ENCODE measurements around the gene OR5K4. TPM values are rescaled to one million over a fixed set of nuclear protein-coding genes. Genes with fewer than 3 reads are reported as not detected.

OR5K4 gene
- polyA plus RNA-seq, 1 of the 3 experiments (the other 2 are of a cell fraction), result not detected

DNA sequence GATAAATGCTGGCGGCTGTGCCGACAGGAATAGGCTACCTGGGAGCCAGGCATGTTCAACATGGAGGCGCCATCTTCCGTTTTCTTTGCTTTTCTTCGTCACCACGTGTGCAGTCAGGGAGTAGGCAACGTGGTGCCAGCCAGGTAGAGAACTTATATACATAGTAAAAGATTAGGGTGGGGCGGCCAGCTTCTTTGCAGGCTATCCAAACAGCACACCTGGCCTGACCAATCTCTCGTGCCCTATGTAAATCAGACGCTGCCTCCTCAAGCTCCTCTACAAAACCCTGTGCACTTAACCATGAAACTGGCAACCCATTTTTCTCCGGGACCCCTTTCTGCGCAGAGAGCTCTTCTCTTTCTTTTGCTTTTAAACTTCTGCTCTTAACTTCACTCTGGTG, 28.6 kb upstream of the OR5K4 start:
- H3K9ac ChIP-seq, result no peak overlapping the region
- no peak overlapping the region for H3K27ac ChIP-seq (ENCODE audit: low read depth in 2 of 2, low read length in 1 of 2)
- no peaks in the 10 kb centered on the region for H3K36me3 ChIP-seq (replicated peaks in 1 of 2; ENCODE audit: control insufficient read depth in 1 of 2, insufficient read depth in 2 of 2, low read length in 1 of 2)
- H3K27me3 ChIP-seq (ENCODE audit: insufficient read depth), result peaks cover 4% of the 10 kb centered on the region; the same call in 1 of the 2 replicates
- no peaks in the 10 kb centered on the region for H3K79me2 ChIP-seq (ENCODE audit: insufficient read depth)
- H3K9me2 ChIP-seq, result no peaks in the 10 kb centered on the region
- no peaks in the 10 kb centered on the region for H4K20me1 ChIP-seq (ENCODE audit: insufficient read depth)
- WGBS (ENCODE audit: low lambda C conversion rate), result 9% methylated on average over 11 of the region's 12 CpGs
- DNase-seq, result no peak
- ChIA-PET POLR2A (no interaction called here), CTCF (interaction anchor here (1.5 to 2.1 kb wide), 2 partner anchors 19 to 285 kb away, joined by 6 to 12 read pairs; no protein-coding TSS in a partner anchor)
- H3K4me3 ChIP-seq (ENCODE audit: low read depth in 2 of 2, low read length in 1 of 2), result no peak overlapping the region
- H3K4me2 ChIP-seq, result no peak overlapping the region; the same call in 1 of the 2 replicates
- no peaks in the 10 kb centered on the region for H3K4me1 ChIP-seq (ENCODE audit: control insufficient read depth in 1 of 2, insufficient read depth in 2 of 2, low read depth in 1 of 2, low read length in 1 of 2)
- H3K9me3 ChIP-seq, result no peaks in the 10 kb centered on the region
- H2AFZ ChIP-seq (ENCODE audit: low read depth), result no peak overlapping the region
- H3F3A ChIP-seq (replicated peaks; ENCODE audit: insufficient read depth), result no peaks in the 10 kb centered on the region
- TF ChIP-seq CHD2 (IDR thresholded peaks at IDR 0.05; ENCODE audit: low read length, partially characterized antibody) (no peak), TAF1 (IDR thresholded peaks at IDR 0.05; ENCODE audit: borderline replicate concordance, low read depth, low read length) (no peak), NFIC (IDR thresholded peaks at IDR 0.05; ENCODE audit: borderline replicate concordance) (no peak), EZH2phosphoT487 (IDR thresholded peaks at IDR 0.05; ENCODE audit: borderline replicate concordance, low read depth) (no peak), NRF1 (IDR thresholded peaks at IDR 0.05; ENCODE audit: low read depth, low read length) (no peak)
- TF ChIP-seq, protein P1, sequence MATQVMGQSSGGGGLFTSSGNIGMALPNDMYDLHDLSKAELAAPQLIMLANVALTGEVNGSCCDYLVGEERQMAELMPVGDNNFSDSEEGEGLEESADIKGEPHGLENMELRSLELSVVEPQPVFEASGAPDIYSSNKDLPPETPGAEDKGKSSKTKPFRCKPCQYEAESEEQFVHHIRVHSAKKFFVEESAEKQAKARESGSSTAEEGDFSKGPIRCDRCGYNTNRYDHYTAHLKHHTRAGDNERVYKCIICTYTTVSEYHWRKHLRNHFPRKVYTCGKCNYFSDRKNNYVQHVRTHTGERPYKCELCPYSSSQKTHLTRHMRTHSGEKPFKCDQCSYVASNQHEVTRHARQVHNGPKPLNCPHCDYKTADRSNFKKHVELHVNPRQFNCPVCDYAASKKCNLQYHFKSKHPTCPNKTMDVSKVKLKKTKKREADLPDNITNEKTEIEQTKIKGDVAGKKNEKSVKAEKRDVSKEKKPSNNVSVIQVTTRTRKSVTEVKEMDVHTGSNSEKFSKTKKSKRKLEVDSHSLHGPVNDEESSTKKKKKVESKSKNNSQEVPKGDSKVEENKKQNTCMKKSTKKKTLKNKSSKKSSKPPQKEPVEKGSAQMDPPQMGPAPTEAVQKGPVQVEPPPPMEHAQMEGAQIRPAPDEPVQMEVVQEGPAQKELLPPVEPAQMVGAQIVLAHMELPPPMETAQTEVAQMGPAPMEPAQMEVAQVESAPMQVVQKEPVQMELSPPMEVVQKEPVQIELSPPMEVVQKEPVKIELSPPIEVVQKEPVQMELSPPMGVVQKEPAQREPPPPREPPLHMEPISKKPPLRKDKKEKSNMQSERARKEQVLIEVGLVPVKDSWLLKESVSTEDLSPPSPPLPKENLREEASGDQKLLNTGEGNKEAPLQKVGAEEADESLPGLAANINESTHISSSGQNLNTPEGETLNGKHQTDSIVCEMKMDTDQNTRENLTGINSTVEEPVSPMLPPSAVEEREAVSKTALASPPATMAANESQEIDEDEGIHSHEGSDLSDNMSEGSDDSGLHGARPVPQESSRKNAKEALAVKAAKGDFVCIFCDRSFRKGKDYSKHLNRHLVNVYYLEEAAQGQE (IDR thresholded peaks at IDR 0.05; ENCODE audit: low read depth, low read length), result no peak

DNA sequence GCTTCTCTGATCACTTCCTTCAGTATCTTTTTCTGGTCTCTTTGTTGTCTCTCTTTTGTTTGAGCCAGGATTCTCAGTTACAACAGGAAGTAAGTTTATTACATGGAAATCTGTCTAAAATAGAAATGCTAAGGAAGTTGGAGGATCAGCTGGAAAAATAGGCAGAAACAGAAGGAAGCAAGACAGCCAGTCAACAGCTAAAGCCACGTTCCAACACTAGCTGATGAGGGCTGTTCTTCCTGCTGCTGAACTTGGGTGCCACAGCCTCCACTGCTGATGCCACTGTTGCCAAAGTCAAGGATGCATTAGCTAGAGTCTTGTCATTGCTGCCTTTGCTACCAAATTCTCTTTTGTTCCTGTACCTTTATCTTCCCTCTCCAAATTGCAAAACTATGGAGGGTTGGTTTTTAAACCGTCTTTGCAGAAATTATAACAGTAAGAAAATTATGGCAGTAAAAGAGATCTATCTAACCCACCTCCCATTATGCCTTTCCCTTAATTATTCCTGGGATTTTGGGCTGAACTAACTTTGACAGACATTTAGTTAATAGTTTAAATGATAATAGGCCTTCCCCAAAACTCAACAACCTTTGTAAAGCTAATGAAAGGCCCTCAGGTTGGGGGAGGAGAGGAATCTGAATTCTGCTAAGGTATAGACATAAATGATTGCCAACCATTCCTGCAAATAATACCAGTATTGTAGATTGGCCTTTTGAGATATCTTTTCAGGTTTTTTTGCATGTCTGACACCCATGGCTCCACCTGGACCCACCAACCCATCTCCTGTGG, 27.4 kb upstream of the OR5K4 start:
- Histone ChIP-seq H3K4me3 (ENCODE audit: low read depth in 2 of 2, low read length in 1 of 2) (no peak overlapping the region), H2AFZ (ENCODE audit: low read depth) (no peak overlapping the region), H3K9ac (no peak overlapping the region), H3K27me3 (ENCODE audit: insufficient read depth) (peaks cover 4% of the 10 kb centered on the region; the same call in 1 of the 2 replicates), H3K9me3 (no peaks in the 10 kb centered on the region), H3F3A (replicated peaks; ENCODE audit: insufficient read depth) (no peaks in the 10 kb centered on the region), H3K9me2 (no peaks in the 10 kb centered on the region), H3K4me1 (ENCODE audit: control insufficient read depth in 1 of 2, insufficient read depth in 2 of 2, low read depth in 1 of 2, low read length in 1 of 2) (no peaks in the 10 kb centered on the region), H3K79me2 (ENCODE audit: insufficient read depth) (no peaks in the 10 kb centered on the region), H3K4me2 (no peak overlapping the region), H3K36me3 (replicated peaks in 1 of 2; ENCODE audit: control insufficient read depth in 1 of 2, insufficient read depth in 2 of 2, low read length in 1 of 2) (no peaks in the 10 kb centered on the region), H4K20me1 (ENCODE audit: insufficient read depth) (no peaks in the 10 kb centered on the region), H3K27ac (ENCODE audit: low read depth in 2 of 2, low read length in 1 of 2) (no peak overlapping the region)
- ChIA-PET POLR2A (no interaction called here), CTCF (interaction anchor here (0.9 to 2.1 kb wide), 4 partner anchors 12 to 288 kb away, joined by 3 to 12 read pairs (median 5); no protein-coding TSS in a partner anchor)
- no peak for DNase-seq
- 4% methylated on average over 2 of the region's 2 CpGs for WGBS (ENCODE audit: low lambda C conversion rate)
- TF ChIP-seq TCF12 (IDR thresholded peaks at IDR 0.05) (no peak), CHD2 (IDR thresholded peaks at IDR 0.05; ENCODE audit: low read length, partially characterized antibody) (no peak), MEF2A (IDR thresholded peaks at IDR 0.05; ENCODE audit: borderline replicate concordance, low read depth) (no peak), GABPA (IDR thresholded peaks at IDR 0.05; ENCODE audit: low read depth) (no peak), FOXM1 (IDR thresholded peaks at IDR 0.05; ENCODE audit: low read depth) (no peak), FOXJ3 (CRISPR knock-in tag; IDR thresholded peaks at IDR 0.05) (no peak), POLR2AphosphoS5 (IDR thresholded peaks at IDR 0.05; ENCODE audit: low read depth, low read length) (no peak), FOSL2 (IDR thresholded peaks at IDR 0.05; ENCODE audit: borderline replicate concordance, low read depth) (no peak), GATA2 (CRISPR knock-in tag; IDR thresholded peaks at IDR 0.05) (no peak), EP300 (IDR thresholded peaks at IDR 0.05; ENCODE audit: borderline replicate concordance in 1 of 2, low read depth in 1 of 2, low read length in 1 of 2) (no peak)
- TF ChIP-seq, protein P2, sequence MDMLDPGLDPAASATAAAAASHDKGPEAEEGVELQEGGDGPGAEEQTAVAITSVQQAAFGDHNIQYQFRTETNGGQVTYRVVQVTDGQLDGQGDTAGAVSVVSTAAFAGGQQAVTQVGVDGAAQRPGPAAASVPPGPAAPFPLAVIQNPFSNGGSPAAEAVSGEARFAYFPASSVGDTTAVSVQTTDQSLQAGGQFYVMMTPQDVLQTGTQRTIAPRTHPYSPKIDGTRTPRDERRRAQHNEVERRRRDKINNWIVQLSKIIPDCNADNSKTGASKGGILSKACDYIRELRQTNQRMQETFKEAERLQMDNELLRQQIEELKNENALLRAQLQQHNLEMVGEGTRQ (IDR thresholded peaks at IDR 0.05; ENCODE audit: borderline replicate concordance, low read depth, low read length), result no peak
- TF ChIP-seq, protein P3, sequence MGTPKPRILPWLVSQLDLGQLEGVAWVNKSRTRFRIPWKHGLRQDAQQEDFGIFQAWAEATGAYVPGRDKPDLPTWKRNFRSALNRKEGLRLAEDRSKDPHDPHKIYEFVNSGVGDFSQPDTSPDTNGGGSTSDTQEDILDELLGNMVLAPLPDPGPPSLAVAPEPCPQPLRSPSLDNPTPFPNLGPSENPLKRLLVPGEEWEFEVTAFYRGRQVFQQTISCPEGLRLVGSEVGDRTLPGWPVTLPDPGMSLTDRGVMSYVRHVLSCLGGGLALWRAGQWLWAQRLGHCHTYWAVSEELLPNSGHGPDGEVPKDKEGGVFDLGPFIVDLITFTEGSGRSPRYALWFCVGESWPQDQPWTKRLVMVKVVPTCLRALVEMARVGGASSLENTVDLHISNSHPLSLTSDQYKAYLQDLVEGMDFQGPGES (IDR thresholded peaks at IDR 0.05; ENCODE audit: low read depth, low read length), result no peak
- TF ChIP-seq, protein P4, sequence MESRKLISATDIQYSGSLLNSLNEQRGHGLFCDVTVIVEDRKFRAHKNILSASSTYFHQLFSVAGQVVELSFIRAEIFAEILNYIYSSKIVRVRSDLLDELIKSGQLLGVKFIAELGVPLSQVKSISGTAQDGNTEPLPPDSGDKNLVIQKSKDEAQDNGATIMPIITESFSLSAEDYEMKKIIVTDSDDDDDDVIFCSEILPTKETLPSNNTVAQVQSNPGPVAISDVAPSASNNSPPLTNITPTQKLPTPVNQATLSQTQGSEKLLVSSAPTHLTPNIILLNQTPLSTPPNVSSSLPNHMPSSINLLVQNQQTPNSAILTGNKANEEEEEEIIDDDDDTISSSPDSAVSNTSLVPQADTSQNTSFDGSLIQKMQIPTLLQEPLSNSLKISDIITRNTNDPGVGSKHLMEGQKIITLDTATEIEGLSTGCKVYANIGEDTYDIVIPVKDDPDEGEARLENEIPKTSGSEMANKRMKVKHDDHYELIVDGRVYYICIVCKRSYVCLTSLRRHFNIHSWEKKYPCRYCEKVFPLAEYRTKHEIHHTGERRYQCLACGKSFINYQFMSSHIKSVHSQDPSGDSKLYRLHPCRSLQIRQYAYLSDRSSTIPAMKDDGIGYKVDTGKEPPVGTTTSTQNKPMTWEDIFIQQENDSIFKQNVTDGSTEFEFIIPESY (IDR thresholded peaks at IDR 0.05; ENCODE audit: borderline replicate concordance, low read depth), result no peak

All from SK-N-SH (cell line).